Measurements from ENCODE around the gene ATP9B.

- no peak for TF ChIP-seq CTCF (IDR thresholded peaks at IDR 0.05 in 2 of 3, conservative IDR thresholded peaks at IDR 0.05 in 1 of 3; ENCODE audit: borderline replicate concordance in 1 of 3, insufficient read depth in 1 of 3, low read depth in 2 of 3, low read length in 2 of 3)
- TF ChIP-seq ELF1 (IDR thresholded peaks at IDR 0.05; ENCODE audit: borderline replicate concordance, low read depth), result no peak
- TF ChIP-seq REST (IDR thresholded peaks at IDR 0.05; ENCODE audit: low read depth), result no peak
- TF ChIP-seq EGR1 (IDR thresholded peaks at IDR 0.05; ENCODE audit: low read depth), result no peak
- TF ChIP-seq POLR2A (IDR thresholded peaks at IDR 0.05; ENCODE audit: borderline replicate concordance, extremely low read depth, insufficient read depth, insufficient read length), result no peak
- no peak; the same call in 1 of the 2 replicates for TF ChIP-seq JUND (IDR thresholded peaks at IDR 0.05)
- TF ChIP-seq POLR2AphosphoS5 (IDR thresholded peaks at IDR 0.05; ENCODE audit: low read depth, low read length), result no peak
- no peak for TF ChIP-seq RAD21 (IDR thresholded peaks at IDR 0.05; ENCODE audit: low read depth)
- TF ChIP-seq SRF (IDR thresholded peaks at IDR 0.05; ENCODE audit: low read depth), result no peak
- no peak for TF ChIP-seq YY1 (IDR thresholded peaks at IDR 0.05; ENCODE audit: extremely low read depth, insufficient replicate concordance, low read depth, low read length)
- no peak for TF ChIP-seq EZH2phosphoT487 (IDR thresholded peaks at IDR 0.05; ENCODE audit: borderline replicate concordance)
- no peak for TF ChIP-seq EZH2 (IDR thresholded peaks at IDR 0.05)
- TF ChIP-seq CEBPB (IDR thresholded peaks at IDR 0.05; ENCODE audit: low read depth), result no peak
These were observed 176.4 kb downstream of the ATP9B start for GRCh38 chr18:79245517-79246001.

Data from HCT116 (cell line).